H1 (cell line): ENCODE data around the gene XAGE3. TPM values are rescaled to one million over a fixed set of nuclear protein-coding genes. Genes with fewer than 3 reads are reported as not detected.

ENCODE experiments used
- CTCF ChIA-PET: fragments of 300-600 bp; sonication (Branson Sonifier 250); formaldehyde crosslinking; loops from one replicate; lab custom pipeline; 2021; ENCODE audit not compliant: partially characterized antibody; lab: Charles Lee
- POLR2A ChIA-PET: fragments of 300-600 bp; sonication (Branson Sonifier 250); formaldehyde crosslinking; loops from one replicate; lab custom pipeline; 2021; ENCODE audit warnings: inconsistent platforms; ENCODE audit not compliant: partially characterized antibody; lab: Charles Lee
- DNase-seq, 2 experiments: peaks; one replicate each; pipeline versions ENCODE4 v3.0.0 to v3.0.0-alpha.2; 2010 to 2022; ENCODE audit warnings: low spot score in 2 of 2, low read depth in 1 of 2, mixed read lengths in 1 of 2
- FAIRE-seq: peaks from 2 replicates; lab custom pipeline; 2011; peaks lifted over from hg19 to GRCh38; lab: Jason Lieb, UNC
- H2AFZ ChIP-seq: 2 replicates; pipeline ENCODE4 v1.8.1; 2012; ENCODE audit warnings: low read length, inconsistent platforms
- H2AK5ac ChIP-seq: 2 replicates; pipeline ENCODE4 v1.6.1; 2013; ENCODE audit warnings: low read depth, low read length
- H2BK120ac ChIP-seq: replicated peaks from 2 replicates; pipeline ENCODE3; 2013; ENCODE audit warnings: low read depth, low read length, inconsistent platforms
- H2BK12ac ChIP-seq: 2 replicates; pipeline ENCODE4 v1.6.1; 2013; ENCODE audit warnings: low read depth, low read length
- H2BK15ac ChIP-seq: 2 replicates; pipeline ENCODE4 v1.6.1; 2013; ENCODE audit warnings: low read length
- H2BK20ac ChIP-seq: 2 replicates; pipeline ENCODE4 v1.6.1; 2013; ENCODE audit warnings: low read length
- H2BK5ac ChIP-seq: 2 replicates; pipeline ENCODE4 v1.6.1; 2013; ENCODE audit warnings: low read depth, low read length
- H3K14ac ChIP-seq: 2 replicates; pipeline ENCODE4 v1.6.1; 2013; ENCODE audit warnings: inconsistent platforms; ENCODE audit not compliant: insufficient read length
- H3K18ac ChIP-seq: 2 replicates; pipeline ENCODE4 v1.6.1; 2013; ENCODE audit warnings: low read length; ENCODE audit errors: extremely low read depth
- H3K23ac ChIP-seq: 2 replicates; pipeline ENCODE4 v1.6.1; 2013; ENCODE audit warnings: inconsistent platforms; ENCODE audit not compliant: insufficient read length
- H3K23me2 ChIP-seq: 2 replicates; pipeline ENCODE4 v1.6.1; 2013; ENCODE audit warnings: low read depth, low read length
- H3K27ac ChIP-seq: 2 replicates; pipeline ENCODE4 v1.6.1; 2011; ENCODE audit warnings: low read depth, low read length, inconsistent platforms
- H3K27me3 ChIP-seq, 4 experiments: replicated peaks in 1 of 4; 1 replicate in 1 of 4; 2 replicates in 3 of 4; pipeline versions ENCODE4 v1.6.1 to v1.8.1; 2011 to 2013; ENCODE audit warnings: low read length in 3 of 4, mild to moderate bottlenecking in 3 of 4, inconsistent platforms in 2 of 4, mixed read lengths in 2 of 4, moderate library complexity in 1 of 4; ENCODE audit not compliant: control insufficient read depth in 3 of 4, insufficient read depth in 3 of 4; ENCODE audit errors: extremely low read depth in 1 of 4
- H3K36me3 ChIP-seq, 4 experiments: 2 replicates each; pipeline versions ENCODE4 v1.6.1 to v1.8.1; 2011 to 2013; ENCODE audit warnings: mild to moderate bottlenecking in 4 of 4, low read length in 3 of 4, moderate library complexity in 2 of 4, control low read depth in 1 of 4, inconsistent platforms in 1 of 4; ENCODE audit not compliant: insufficient read depth in 4 of 4, control insufficient read depth in 2 of 4
- H3K4ac ChIP-seq: replicated peaks from 2 replicates; pipeline ENCODE3; 2013; ENCODE audit warnings: low read length, low read depth, mixed read lengths, inconsistent platforms; ENCODE audit not compliant: insufficient read length
- H3K4me1 ChIP-seq, 4 experiments: replicated peaks in 1 of 4; 1 replicate in 1 of 4; 2 replicates in 3 of 4; pipeline versions ENCODE4 v1.6.1 to v1.8.1; 2011 to 2013; ENCODE audit warnings: low read length in 3 of 4, inconsistent platforms in 2 of 4, mixed read lengths in 1 of 4; ENCODE audit not compliant: insufficient read depth in 4 of 4, control insufficient read depth in 3 of 4
- H3K4me2 ChIP-seq, 2 experiments: 2 replicates each; pipeline versions ENCODE4 v1.6.1 to v1.8.1; 2011 to 2013; ENCODE audit warnings: low read depth in 2 of 2, low read length in 2 of 2, control low read depth in 1 of 2, inconsistent platforms in 1 of 2, mild to moderate bottlenecking in 1 of 2; ENCODE audit not compliant: insufficient read depth in 1 of 2
- H3K4me3 ChIP-seq, 4 experiments: fragments of 200-600, 300-600 bp in 1 of 4; sonication (generic), shearing (Covaris generic), sonication (Bioruptor Twin) in 1 of 4; 2 replicates each; pipeline versions ENCODE4 v1.5.1 to v1.8.1; 2011 to 2016; ENCODE audit warnings: low read length in 4 of 4, low read depth in 3 of 4, control low read depth in 2 of 4, inconsistent platforms in 2 of 4, mild to moderate bottlenecking in 2 of 4, mixed read lengths in 1 of 4, moderate library complexity in 1 of 4; ENCODE audit not compliant: insufficient read depth in 2 of 4; ENCODE audit errors: extremely low read depth in 1 of 4
- H3K56ac ChIP-seq: replicated peaks from 2 replicates; pipeline ENCODE3; 2013; ENCODE audit warnings: low read depth, mild to moderate bottlenecking, mixed read lengths, low read length, inconsistent platforms; ENCODE audit not compliant: insufficient read length
- H3K79me1 ChIP-seq: 2 replicates; pipeline ENCODE4 v1.6.1; 2013; ENCODE audit warnings: low read depth, low read length, control low read depth
- H3K79me2 ChIP-seq, 2 experiments: 2 replicates each; pipeline versions ENCODE4 v1.6.1 to v1.8.1; 2012 to 2013; ENCODE audit warnings: low read length in 2 of 2, mild to moderate bottlenecking in 2 of 2, inconsistent platforms in 1 of 2; ENCODE audit not compliant: insufficient read depth in 2 of 2, control insufficient read depth in 1 of 2
- H3K9ac ChIP-seq, 4 experiments: replicated peaks in 1 of 4; 1 replicate in 1 of 4; 2 replicates in 3 of 4; pipeline versions ENCODE4 v1.6.1 to v1.8.1; 2011 to 2013; ENCODE audit warnings: low read depth in 3 of 4, low read length in 3 of 4, control low read depth in 2 of 4, mild to moderate bottlenecking in 2 of 4, moderate library complexity in 2 of 4, inconsistent platforms in 1 of 4; ENCODE audit errors: extremely low read depth in 1 of 4
- H3K9me3 ChIP-seq, 2 experiments: 2 replicates each; pipeline versions ENCODE4 v1.6.1 to v1.8.1; 2012 to 2013; ENCODE audit warnings: mild to moderate bottlenecking in 2 of 2, moderate library complexity in 2 of 2, control low read depth in 1 of 2, inconsistent platforms in 1 of 2, low read depth in 1 of 2, low read length in 1 of 2, mixed read lengths in 1 of 2; ENCODE audit not compliant: insufficient read depth in 2 of 2
- H4K20me1 ChIP-seq, 2 experiments: replicated peaks in 1 of 2; 2 replicates each; pipeline versions ENCODE3 to v1.8.1; 2011 to 2013; ENCODE audit warnings: inconsistent platforms in 2 of 2, low read length in 2 of 2, mild to moderate bottlenecking in 1 of 2; ENCODE audit not compliant: insufficient read depth in 2 of 2, control insufficient read depth in 1 of 2
- H4K5ac ChIP-seq: 2 replicates; pipeline ENCODE4 v1.6.1; 2013; ENCODE audit warnings: low read length, low read depth, mixed read lengths, inconsistent platforms; ENCODE audit not compliant: insufficient read length
- H4K8ac ChIP-seq: 2 replicates; pipeline ENCODE4 v1.8.0; 2013; ENCODE audit warnings: mild to moderate bottlenecking, moderate library complexity, low read length, inconsistent platforms; ENCODE audit not compliant: insufficient read depth; ENCODE audit errors: extremely low read depth
- H4K91ac ChIP-seq: replicated peaks from 2 replicates; pipeline ENCODE3; 2013; ENCODE audit warnings: low read length, mixed read lengths, inconsistent platforms; ENCODE audit not compliant: insufficient read length
- CREB1 ChIP-seq: IDR thresholded peaks from 2 replicates; pipeline ENCODE4 v1.6.1; 2012; ENCODE audit warnings: inconsistent platforms
- JUN ChIP-seq: IDR thresholded peaks from 2 replicates; pipeline ENCODE4 v1.6.1; 2011; ENCODE audit warnings: low read depth, mild to moderate bottlenecking, improper control_type of control experiment, low read length
- WGBS, 2 experiments: shearing (Covaris generic) in 1 of 2; methylation state at CpG; one replicate each; pipeline versions ENCODE4 v1.1.6 to v1.1.7; 2013 to 2015; ENCODE audit warnings: low lambda C conversion rate in 2 of 2, mixed read lengths in 2 of 2, inconsistent platforms in 1 of 2, low coverage in 1 of 2, missing lambda C conversion rate in 1 of 2; ENCODE audit not compliant: insufficient replicate concordance in 2 of 2, insufficient coverage in 1 of 2, insufficient read length in 1 of 2; ENCODE audit errors: extremely low coverage in 1 of 2, missing lambda C conversion rate in 1 of 2; 5-methylcytosine and 5-hydroxymethylcytosine counted together
- long read RNA-seq, 2 experiments: library from RNA in 1 of 2; library from capped mRNA in 1 of 2; stranded (forward); transcript quantifications; one replicate each; pipeline ENCODE4 v2.0.0, GENCODE V29; 2021; ENCODE audit warnings: inconsistent platforms in 1 of 2
- polyA minus RNA-seq, 3 experiments: library from RNA; depleted of rRNA, polyadenylated mRNA; stranded (reverse); fragments of >200 nt; gene quantifications; 1 replicate in 2 of 3; 2 replicates in 1 of 3; pipeline ENCODE4 v1.2.3, GENCODE V29; 2011
- polyA plus RNA-seq, 7 experiments: library from polyadenylated mRNA; depleted of rRNA in 3 of 7; stranded (reverse) in 5 of 7; unstranded in 2 of 7; fragments of >200 nt in 5 of 7; fragments of 200-250 nt in 2 of 7; gene quantifications; 1 replicate in 5 of 7; 2 replicates in 1 of 7; 4 replicates in 1 of 7; pipeline versions ENCODE4 v1.2.1 to v1.2.3, GENCODE V29; 2011 to 2013; ENCODE audit warnings: missing spikeins in 2 of 7, mixed read lengths in 2 of 7
- total RNA-seq: library from RNA; stranded (reverse); fragmentation: NEBNext Ultra II Directional; extraction: Animal tissue kit (Norgen Biotek cat#: 25700); gene quantifications from 2 replicates; pipeline ENCODE4 v1.2.1, GENCODE V29; 2021
- TF ChIP-seq, protein P1 (sequence below): IDR thresholded peaks from 2 replicates; pipeline ENCODE4 v1.6.1; 2011; ENCODE audit warnings: low read length, improper control_type of control experiment

XAGE3 gene, protein sequence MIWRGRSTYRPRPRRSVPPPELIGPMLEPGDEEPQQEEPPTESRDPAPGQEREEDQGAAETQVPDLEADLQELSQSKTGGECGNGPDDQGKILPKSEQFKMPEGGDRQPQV
- total RNA-seq (not detected in 2 replicates), polyA plus RNA-seq (2011; rRNA removed) (not detected in 2 replicates), polyA minus RNA-seq (2011; rRNA and poly(A)+ RNA removed) (not detected in 2 replicates)
- not detected for polyA plus RNA-seq (2011; cell fraction: cytosol; rRNA removed)
- not detected for polyA plus RNA-seq (2011; cell fraction: nucleus; rRNA removed)
- polyA plus RNA-seq (2012, experiment 1 of 2): not detected in 4 replicates
- not detected for polyA plus RNA-seq (2012, experiment 2 of 2)
- polyA plus RNA-seq (2013, experiment 1 of 2): not detected
- not detected for polyA plus RNA-seq (2013, experiment 2 of 2)
- not detected for polyA minus RNA-seq (2011; cell fraction: cytosol; rRNA and poly(A)+ RNA removed)
- polyA minus RNA-seq (2011; cell fraction: nucleus; rRNA and poly(A)+ RNA removed): not detected
- long read RNA-seq, experiment 1: 0 reads
- long read RNA-seq, experiment 2: 0 reads

DNA sequence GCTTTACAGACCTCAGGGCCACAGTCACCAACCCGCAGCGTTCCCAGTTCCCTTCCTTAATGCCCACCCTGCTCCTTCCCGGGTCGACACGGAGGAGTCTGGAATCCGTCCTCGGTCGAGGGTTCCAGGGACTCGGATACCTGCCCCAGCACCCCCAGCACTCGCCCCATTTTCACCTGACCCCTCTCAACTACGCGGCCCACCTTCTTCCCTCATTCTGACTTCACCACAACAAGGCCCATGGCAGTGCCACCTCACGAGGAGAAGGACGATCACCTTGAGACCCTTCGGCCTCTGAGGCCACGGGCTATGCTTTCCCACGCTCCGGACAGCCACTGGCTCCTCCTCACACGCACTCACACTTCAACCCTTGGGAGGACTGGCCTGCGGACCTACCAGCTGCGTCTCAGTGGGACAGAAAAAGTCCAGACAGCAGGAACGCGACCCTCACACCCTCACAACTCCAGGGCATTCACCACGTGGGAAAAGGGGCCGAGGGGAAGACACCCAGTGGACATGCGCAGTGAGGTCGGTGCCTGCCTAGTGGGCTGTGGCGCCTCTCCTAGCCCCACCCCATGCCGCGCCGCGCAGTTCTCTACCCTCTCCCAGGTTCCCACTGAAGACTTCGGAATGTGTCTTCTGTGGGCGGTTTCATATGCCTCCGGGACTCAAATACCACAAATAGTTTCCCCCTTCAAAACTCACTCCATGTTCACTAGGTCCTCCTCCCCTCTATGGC lies at the start of gene XAGE3:
Gene XAGE3, minus strand, starts transcription at position 474 of the 739 bp plus-strand sequence. CDS start 950 bp downstream, outside the sequence.
- ChIA-PET POLR2A (no interaction called here), CTCF (no interaction called here)
- no peak within 1 kb of the TSS for H3K4me3 ChIP-seq
- H3K27ac ChIP-seq: no peak within 1 kb of the TSS
- H3K23ac ChIP-seq: no peak within 1 kb of the TSS
- 91% methylated on average over 17 of the region's 35 CpGs; no CpG with 5 or more reads in 1 of the 2 experiments for WGBS, 2 experiments
- no peaks in the 10 kb centered on the region for H3K27me3 ChIP-seq
- H2BK20ac ChIP-seq: no peak within 1 kb of the TSS
- H2BK5ac ChIP-seq: no peak within 1 kb of the TSS
- H3K4me2 ChIP-seq: no peak within 1 kb of the TSS
- no peaks in the 10 kb centered on the region for H4K20me1 ChIP-seq
- H3K4ac ChIP-seq: no peak within 1 kb of the TSS
- no peak within 1 kb of the TSS for H3K9ac ChIP-seq
- H2BK120ac ChIP-seq: no peak within 1 kb of the TSS
- H3K14ac ChIP-seq: no peak within 1 kb of the TSS
- no peak within 1 kb of the TSS for H2AK5ac ChIP-seq
- no peak within 1 kb of the TSS for H3K18ac ChIP-seq
- no peaks in the 10 kb centered on the region for H3K23me2 ChIP-seq
- H3K79me1 ChIP-seq: no peaks in the 10 kb centered on the region
- H3K4me1 ChIP-seq: no peaks in the 10 kb centered on the region
- H2BK15ac ChIP-seq: no peak within 1 kb of the TSS
- H3K9me3 ChIP-seq: peaks cover 3 to 7% of the 10 kb centered on the region in 2 experiments; a peak in 2 of 4 replicates
- FAIRE-seq (no peak), DNase-seq (no peak)
- H3K36me3 ChIP-seq: no peaks in the 10 kb centered on the region
- no peak for TF ChIP-seq CREB1
- TF ChIP-seq, protein P1, sequence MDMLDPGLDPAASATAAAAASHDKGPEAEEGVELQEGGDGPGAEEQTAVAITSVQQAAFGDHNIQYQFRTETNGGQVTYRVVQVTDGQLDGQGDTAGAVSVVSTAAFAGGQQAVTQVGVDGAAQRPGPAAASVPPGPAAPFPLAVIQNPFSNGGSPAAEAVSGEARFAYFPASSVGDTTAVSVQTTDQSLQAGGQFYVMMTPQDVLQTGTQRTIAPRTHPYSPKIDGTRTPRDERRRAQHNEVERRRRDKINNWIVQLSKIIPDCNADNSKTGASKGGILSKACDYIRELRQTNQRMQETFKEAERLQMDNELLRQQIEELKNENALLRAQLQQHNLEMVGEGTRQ: no peak
- no peak for TF ChIP-seq JUN
- no peaks in the 10 kb centered on the region for H3K79me2 ChIP-seq
- no peak within 1 kb of the TSS for H4K91ac ChIP-seq
- no peak within 1 kb of the TSS for H3K56ac ChIP-seq
- H2AFZ ChIP-seq: no peak within 1 kb of the TSS
- H2BK12ac ChIP-seq: no peak within 1 kb of the TSS
- H4K5ac ChIP-seq: no peak within 1 kb of the TSS
- H4K8ac ChIP-seq: no peak within 1 kb of the TSS
